K562 (cell line): ENCODE measurements around the gene CDK11B. TPM values are rescaled to one million over a fixed set of nuclear protein-coding genes. Genes with fewer than 3 reads are reported as not detected.
"Not testable (repeated sequence)": the region's sequence is repeated elsewhere in the genome, so short reads cannot be mapped to it uniquely, and the experiment has no call there.

Experiments
- ATAC-seq: fragments of 200-7000 bp; cut with Tn5 transposase; 3 replicates; pipeline ENCODE4 v1.9.1; 2020; ENCODE audit warnings: moderate library complexity
- BruUV-seq: library from RNA; stranded (reverse); fragments of 400-500 nt; replicated peaks from 2 replicates; lab custom pipeline; 2021; lab: Mats Ljungman, UMichigan
- CTCF ChIA-PET: fragments of 300-600 bp; formaldehyde crosslinking; extraction: SDS; loops from one replicate; lab custom pipeline; 2021; ENCODE audit warnings: low intra/inter-chr PET ratio; lab: Yijun Ruan, JAX
- POLR2A ChIA-PET: fragments of 300-600, 350-650 bp; sonication (Branson Sonifier 250); formaldehyde crosslinking; extraction: SDS; loops from one replicate; lab custom pipeline; 2021; ENCODE audit warnings: antibody characterized with exemption, inconsistent platforms; lab: Yijun Ruan, JAX
- DNase-seq, 4 experiments: peaks; one replicate each; pipeline versions ENCODE4 v3.0.0 to v3.0.0-alpha.2; 2011 to 2018; ENCODE audit warnings: low spot score in 3 of 4, mixed read lengths in 3 of 4; ENCODE audit errors: extremely low read depth in 1 of 4
- FAIRE-seq: peaks from 2 replicates; lab custom pipeline; 2011; peaks lifted over from hg19 to GRCh38; lab: Jason Lieb, UNC
- H2AFZ ChIP-seq: 2 replicates; pipeline ENCODE4 v1.6.0; 2011; ENCODE audit warnings: low read depth, low read length, control low read depth, inconsistent platforms
- H3K27ac ChIP-seq: fragments of 200-600 bp; 3 replicates; pipeline ENCODE4 v1.8.0; 2011; ENCODE audit warnings: low read depth, mild to moderate bottlenecking, control low read depth, inconsistent platforms, low read length, moderate library complexity, mixed read lengths; ENCODE audit errors: extremely low read depth
- H3K27me3 ChIP-seq, 2 experiments: fragments of 300-600 bp in 1 of 2; 2 replicates in 1 of 2; 3 replicates in 1 of 2; pipeline versions ENCODE4 v1.6.0 to v1.8.0; 2011; ENCODE audit warnings: inconsistent platforms in 2 of 2, low read length in 2 of 2, mild to moderate bottlenecking in 1 of 2, mixed read lengths in 1 of 2, moderate library complexity in 1 of 2; ENCODE audit not compliant: control insufficient read depth in 2 of 2, insufficient read depth in 2 of 2
- H3K36me3 ChIP-seq: fragments of 300-600 bp; 3 replicates; pipeline ENCODE4 v1.8.0; 2011; ENCODE audit warnings: mild to moderate bottlenecking, low read length, inconsistent platforms; ENCODE audit not compliant: control insufficient read depth, insufficient read depth
- H3K4me1 ChIP-seq, 2 experiments: fragments of 200-600 bp in 1 of 2; replicated peaks in 1 of 2; 2 replicates in 1 of 2; 3 replicates in 1 of 2; pipeline versions ENCODE4 v1.5.1 to v1.8.0; 2011; ENCODE audit warnings: inconsistent platforms in 2 of 2, low read length in 2 of 2, mild to moderate bottlenecking in 1 of 2, mixed read lengths in 1 of 2, moderate library complexity in 1 of 2; ENCODE audit not compliant: control insufficient read depth in 2 of 2, insufficient read depth in 2 of 2
- H3K4me2 ChIP-seq: 2 replicates; pipeline ENCODE4 v1.6.1; 2011; ENCODE audit warnings: low read length, control low read depth, inconsistent platforms, mixed read lengths; ENCODE audit not compliant: insufficient read depth
- H3K4me3 ChIP-seq: fragments of 200-600 bp; sonication (generic), shearing (Covaris generic); 2 replicates; pipeline ENCODE4 v1.5.1; 2016; ENCODE audit warnings: control low read depth, inconsistent platforms
- H3K79me2 ChIP-seq: fragments of 200-600 bp; 3 replicates; pipeline ENCODE4 v1.8.0; 2011; ENCODE audit warnings: low read length, inconsistent platforms; ENCODE audit not compliant: control insufficient read depth, insufficient read depth
- H3K9ac ChIP-seq, 2 experiments: 2 replicates each; pipeline versions ENCODE4 v1.6.0 to v1.6.1; 2011; ENCODE audit warnings: low read depth in 2 of 2, low read length in 2 of 2, control low read depth in 1 of 2, inconsistent platforms in 1 of 2, mild to moderate bottlenecking in 1 of 2, mixed read lengths in 1 of 2; ENCODE audit not compliant: insufficient read depth in 1 of 2
- H3K9me1 ChIP-seq: one replicate; pipeline ENCODE4 v1.6.0; 2011; ENCODE audit warnings: inconsistent platforms, mild to moderate bottlenecking, low read length, moderate library complexity; ENCODE audit not compliant: control insufficient read depth, insufficient read depth
- H3K9me3 ChIP-seq: replicated peaks from 2 replicates; pipeline ENCODE4 v1.5.1; 2011; ENCODE audit warnings: low read depth, low read length, inconsistent platforms; ENCODE audit not compliant: control insufficient read depth, insufficient read depth
- H4K20me1 ChIP-seq: replicated peaks from 2 replicates; pipeline ENCODE4 v1.6.1; 2011; ENCODE audit warnings: low read length, inconsistent platforms, mixed read lengths; ENCODE audit not compliant: control insufficient read depth, insufficient read depth
- WGBS: fragments of 100-300 bp; shearing (Covaris generic); methylation state at CpG from one replicate; pipeline ENCODE4 v1.1.6; 2016; ENCODE audit warnings: low coverage, mixed read lengths; ENCODE audit not compliant: insufficient coverage; ENCODE audit errors: missing lambda C conversion rate; 5-methylcytosine and 5-hydroxymethylcytosine counted together
- in situ Hi-C: fragments of 300-500 bp; cut with MboI; formaldehyde crosslinking; loops from 4 replicates; pipeline ENCODE4 v1.15.0; 2018; ENCODE audit warnings: inconsistent platforms, mixed read lengths
- intact Hi-C: fragments of 100-400 bp; cut with micrococcal nuclease; formaldehyde crosslinking; loops from 2 replicates; pipeline ENCODE4 v1.14.2; 2022
- polyA plus RNA-seq, 8 experiments: library from polyadenylated mRNA; depleted of rRNA in 4 of 8; stranded (reverse) in 5 of 8; unstranded in 3 of 8; fragments of >200 nt; fragmentation: Nextera tagmentation in 2 of 8; fragmentation: Illumina TruSeq in 1 of 8; extraction: Ambion mirVana in 2 of 8; extraction: Trizol in 1 of 8; gene quantifications; 2 replicates each; pipeline versions ENCODE4 v1.2.1 to v1.2.3, GENCODE V29; 2011 to 2014; ENCODE audit warnings: inconsistent platforms in 1 of 8, missing spikeins in 1 of 8
- total RNA-seq, 7 experiments: library from RNA; depleted of rRNA in 6 of 7; stranded (reverse); fragments of >200 nt in 6 of 7; fragmentation: Illumina TruSeq in 2 of 7; extraction: Trizol in 2 of 7; gene quantifications; 2 replicates each; pipeline versions ENCODE4 v1.2.1 to v1.2.3, GENCODE V29; 2011 to 2021; ENCODE audit warnings: low replicate concordance in 1 of 7

Gene CDK11B
- total and polyA plus RNA-seq, 9 of the 15 experiments (the other 6 are each of a cell fraction or from before 2014, with no cell fraction given), result 2.8 to 52.2 (median 19.5) TPM

- intact Hi-C loops, POLR2A ChIA-PET, H3K4me2 ChIP-seq, H3K4me3 ChIP-seq, DNase-seq, H3K4me1 ChIP-seq, H3K27me3 ChIP-seq, H3K9me1 ChIP-seq, FAIRE-seq, CTCF ChIA-PET, ATAC-seq, H2AFZ ChIP-seq, H3K9me3 ChIP-seq, H4K20me1 ChIP-seq, H3K79me2 ChIP-seq, H3K27ac ChIP-seq, in situ Hi-C loops, H3K9ac ChIP-seq, BruUV-seq: not testable (repeated sequence)
- 82% methylated on average over 3 of the region's 5 CpGs for WGBS
- peaks cover 44% of the 10 kb centered on the region for H3K36me3 ChIP-seq
Measured at GRCh38 chr1:1646326-1646725, 12.5 kb downstream of the CDK11B start.

- 97% methylated on average over 8 of the region's 38 CpGs for WGBS
- H3K4me1 ChIP-seq, H3K27ac ChIP-seq, H3K4me3 ChIP-seq, CTCF ChIA-PET, ATAC-seq, BruUV-seq, H3K4me2 ChIP-seq, H2AFZ ChIP-seq, in situ Hi-C loops, H3K27me3 ChIP-seq, POLR2A ChIA-PET, H3K79me2 ChIP-seq, intact Hi-C loops, H3K9ac ChIP-seq, FAIRE-seq, H4K20me1 ChIP-seq, DNase-seq, H3K9me1 ChIP-seq, H3K9me3 ChIP-seq: not testable (repeated sequence)
- H3K36me3 ChIP-seq, result peaks cover 20% of the 10 kb centered on the region; the same call in 1 of the 3 replicates
Measured at GRCh38 chr1:1640711-1641461, 17.9 kb downstream of the CDK11B start.

- H3K27ac ChIP-seq, H3K9me1 ChIP-seq, H4K20me1 ChIP-seq, POLR2A ChIA-PET, H3K27me3 ChIP-seq, H3K4me1 ChIP-seq, H3K79me2 ChIP-seq, H2AFZ ChIP-seq, H3K4me2 ChIP-seq, intact Hi-C loops, ATAC-seq, BruUV-seq, FAIRE-seq, in situ Hi-C loops, H3K9me3 ChIP-seq, DNase-seq, H3K4me3 ChIP-seq, H3K9ac ChIP-seq, CTCF ChIA-PET: not testable (repeated sequence)
- H3K36me3 ChIP-seq, result peaks cover 20% of the 10 kb centered on the region; the same call in 1 of the 3 replicates
- 88% methylated on average over 6 of the region's 25 CpGs for WGBS
Measured at GRCh38 chr1:1640081-1640480, 18.7 kb downstream of the CDK11B start.

- H3K4me2 ChIP-seq, H3K9me1 ChIP-seq, ATAC-seq, H3K4me3 ChIP-seq, H2AFZ ChIP-seq, H3K27ac ChIP-seq, FAIRE-seq, H3K79me2 ChIP-seq, H3K9ac ChIP-seq, BruUV-seq, H4K20me1 ChIP-seq, H3K9me3 ChIP-seq, CTCF ChIA-PET, in situ Hi-C loops, H3K4me1 ChIP-seq, POLR2A ChIA-PET, intact Hi-C loops, DNase-seq, H3K27me3 ChIP-seq: not testable (repeated sequence)
- peaks cover 20% of the 10 kb centered on the region; the same call in 1 of the 3 replicates for H3K36me3 ChIP-seq
- 95% methylated on average over 12 of the region's 16 CpGs for WGBS
Measured at GRCh38 chr1:1639368-1639767, 19.4 kb downstream of the CDK11B start.
